Stimulated activated memory B cell treated with anti-CD40 and anti-IgM and Interleukin-4, amounts not matched to agents 10 μg/mL and 1 μg/mL and 100 μg/mL, for 72 hours (primary cell): ENCODE results near the gene ANOS1.

ENCODE experiments used
- ATAC-seq: fragments of 150-1000 bp; cut with Tn5 transposase; 2 replicates; pipeline ENCODE4 v1.10.0; 2021
- H3K27ac Mint-ChIP-seq: one replicate; pipeline ENCODE4 v1.8.0; 2022; ENCODE audit warnings: mild to moderate bottlenecking, mixed read lengths
- H3K27me3 Mint-ChIP-seq: one replicate; pipeline ENCODE4 v1.8.0; 2022; ENCODE audit warnings: mixed read lengths
- H3K36me3 Mint-ChIP-seq: one replicate; pipeline ENCODE4 v1.8.0; 2022; ENCODE audit warnings: mixed read lengths
- H3K4me1 Mint-ChIP-seq: one replicate; pipeline ENCODE4 v1.8.0; 2022; ENCODE audit warnings: mixed read lengths
- H3K4me3 Mint-ChIP-seq: one replicate; pipeline ENCODE4 v1.8.0; 2022; ENCODE audit warnings: mild to moderate bottlenecking, moderate library complexity, mixed read lengths
- H3K9me3 Mint-ChIP-seq: one replicate; pipeline ENCODE4 v1.8.0; 2022; ENCODE audit warnings: mixed read lengths

ANOS1 gene

DNA sequence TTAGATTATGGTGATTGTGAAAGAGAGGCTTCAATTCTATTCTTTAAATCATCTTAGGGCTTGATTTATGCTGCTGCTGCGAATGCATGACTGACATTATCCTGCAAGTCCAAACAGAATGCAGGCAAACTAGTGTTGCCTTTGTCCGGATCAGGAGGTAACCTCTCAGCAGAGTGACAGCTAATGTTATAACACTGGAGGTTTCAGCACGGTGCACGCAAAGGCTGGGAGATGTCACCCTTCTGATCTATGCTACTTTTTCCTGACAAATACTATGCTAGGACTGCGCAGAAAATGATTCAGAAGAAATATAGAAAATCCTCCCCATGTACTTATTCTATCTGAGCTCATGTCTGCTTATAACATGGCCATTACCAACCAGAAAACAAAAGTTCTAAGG, 48.2 kb downstream of the ANOS1 start:
- ATAC-seq: no peak
- Mint-ChIP-seq H3K36me3 (no peaks in the 10 kb centered on the region), H3K4me1 (peaks cover 6% of the 10 kb centered on the region), H3K4me3 (no peak overlapping the region), H3K27ac (no peak overlapping the region), H3K9me3 (no peaks in the 10 kb centered on the region), H3K27me3 (peaks cover 9% of the 10 kb centered on the region)

DNA sequence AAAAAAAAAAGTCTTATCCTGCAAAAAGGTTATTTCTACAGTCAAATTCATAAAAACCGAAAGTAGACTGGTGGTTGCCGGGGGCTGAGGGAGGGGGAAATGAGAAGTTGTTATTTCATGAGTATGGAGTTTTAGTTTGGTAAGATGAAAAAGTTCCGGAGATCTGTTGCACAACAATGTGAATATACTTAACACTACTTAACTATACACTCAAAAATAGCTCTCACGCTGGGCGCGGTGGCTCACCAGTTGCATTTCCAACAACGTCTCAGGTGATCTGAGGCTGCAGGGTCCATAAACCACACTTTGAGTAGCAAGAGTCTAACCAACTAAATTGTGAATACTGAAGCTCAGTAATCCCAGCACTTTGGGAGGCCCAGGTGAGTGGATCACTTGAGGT, 52.4 kb downstream of the ANOS1 start:
- Mint-ChIP-seq H3K4me3 (no peak overlapping the region), H3K27me3 (peaks cover 9% of the 10 kb centered on the region), H3K4me1 (no peaks in the 10 kb centered on the region), H3K9me3 (no peaks in the 10 kb centered on the region), H3K27ac (no peak overlapping the region), H3K36me3 (no peaks in the 10 kb centered on the region)
- ATAC-seq: no peak

DNA sequence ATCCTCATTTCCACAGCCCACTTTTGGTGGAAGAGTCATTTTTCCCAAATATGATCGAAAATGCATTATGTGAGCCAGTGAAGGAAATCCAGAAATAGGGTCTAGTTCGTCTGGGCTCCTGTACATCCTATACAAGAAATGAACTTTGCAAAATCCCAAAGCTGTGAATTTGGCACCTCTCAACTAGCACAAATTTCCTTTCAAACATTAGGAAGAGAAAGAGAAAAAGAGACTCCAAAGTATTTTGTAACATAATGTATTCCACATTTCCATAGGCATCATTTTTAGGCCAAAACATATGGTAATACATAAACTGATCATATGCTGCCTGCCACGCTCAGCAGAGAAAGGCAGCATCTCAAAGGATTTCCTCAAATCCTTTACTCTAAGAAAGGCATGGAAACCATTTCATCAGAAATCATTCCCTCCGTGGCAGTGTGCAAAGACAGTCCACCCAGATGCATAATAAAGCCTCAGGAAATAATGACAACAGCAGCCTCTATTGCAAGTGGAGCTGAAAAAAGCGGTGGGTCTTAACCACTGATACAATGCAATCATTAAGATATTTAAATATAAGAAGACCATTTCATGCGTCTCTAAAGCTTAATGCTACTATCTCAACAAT, 56.8 kb downstream of the ANOS1 start:
- no peaks in the 10 kb centered on the region for H3K27me3 Mint-ChIP-seq
- H3K27ac Mint-ChIP-seq: no peak overlapping the region
- no peaks in the 10 kb centered on the region for H3K36me3 Mint-ChIP-seq
- no peak overlapping the region for H3K4me3 Mint-ChIP-seq
- H3K4me1 Mint-ChIP-seq: no peaks in the 10 kb centered on the region
- ATAC-seq: no peak
- H3K9me3 Mint-ChIP-seq: no peaks in the 10 kb centered on the region

DNA sequence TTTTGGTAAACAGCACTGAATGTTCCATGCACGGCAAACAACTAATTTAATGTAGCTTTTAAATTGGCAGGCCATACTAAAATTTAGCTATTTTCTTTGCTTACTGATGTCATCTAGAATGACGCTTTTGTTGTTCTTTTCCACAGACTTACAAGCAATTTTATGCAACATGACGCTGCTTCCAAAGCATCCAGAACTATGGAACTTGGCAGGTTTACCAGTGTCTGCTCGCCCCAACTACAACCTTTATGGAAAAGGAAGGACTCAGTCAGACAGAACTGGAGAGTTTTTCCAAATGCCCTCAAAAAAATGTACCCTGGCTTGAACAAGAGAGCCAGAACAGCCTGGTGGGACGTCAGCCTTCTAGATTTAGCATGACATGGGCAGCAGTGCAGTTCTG, 58.7 kb downstream of the ANOS1 start:
- ATAC-seq: no peak
- Mint-ChIP-seq H3K4me3 (no peak overlapping the region), H3K27ac (no peak overlapping the region), H3K4me1 (no peaks in the 10 kb centered on the region), H3K27me3 (no peaks in the 10 kb centered on the region), H3K9me3 (no peaks in the 10 kb centered on the region), H3K36me3 (no peaks in the 10 kb centered on the region)

GRCh38 chrX:8672176-8672575, 59.8 kb downstream of the ANOS1 start:
- Mint-ChIP-seq H3K27ac (no peak overlapping the region), H3K36me3 (no peaks in the 10 kb centered on the region), H3K9me3 (no peaks in the 10 kb centered on the region), H3K27me3 (no peaks in the 10 kb centered on the region), H3K4me1 (no peaks in the 10 kb centered on the region), H3K4me3 (no peak overlapping the region)
- ATAC-seq: no peak

DNA sequence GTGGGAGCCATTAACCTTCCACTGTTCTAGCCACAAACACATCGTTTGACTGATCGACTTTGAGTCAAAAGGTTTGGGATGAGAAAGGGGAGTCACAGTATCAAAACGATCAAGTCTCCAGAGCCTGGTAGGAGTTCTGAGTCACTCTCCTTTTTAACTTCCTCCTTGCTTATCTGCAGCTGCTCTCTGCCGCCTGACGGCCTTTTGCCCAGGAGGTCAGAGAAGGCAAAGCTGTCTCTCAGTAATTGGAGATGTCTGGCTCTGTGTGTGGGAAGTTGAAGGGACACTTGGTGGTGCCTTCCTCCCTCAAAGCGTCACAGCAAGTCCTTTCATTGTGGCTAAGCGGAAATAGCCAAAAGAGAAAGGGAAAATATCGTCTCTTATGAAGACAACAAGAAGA, 63.1 kb downstream of the ANOS1 start:
- no peak overlapping the region for H3K4me3 Mint-ChIP-seq
- no peaks in the 10 kb centered on the region for H3K36me3 Mint-ChIP-seq
- H3K27ac Mint-ChIP-seq: no peak overlapping the region
- no peaks in the 10 kb centered on the region for H3K4me1 Mint-ChIP-seq
- H3K27me3 Mint-ChIP-seq: no peaks in the 10 kb centered on the region
- H3K9me3 Mint-ChIP-seq: no peaks in the 10 kb centered on the region
- no peak for ATAC-seq

GRCh38 chrX:8663325-8663724, 68.6 kb downstream of the ANOS1 start:
- no peaks in the 10 kb centered on the region for H3K36me3 Mint-ChIP-seq
- ATAC-seq: no peak
- H3K4me3 Mint-ChIP-seq: no peak overlapping the region

GRCh38 chrX:8657883-8658282, 74.1 kb downstream of the ANOS1 start:
- no peak overlapping the region for H3K27ac Mint-ChIP-seq
- no peaks in the 10 kb centered on the region for H3K36me3 Mint-ChIP-seq
- no peak for ATAC-seq
- peaks cover 3% of the 10 kb centered on the region for H3K9me3 Mint-ChIP-seq
- H3K27me3 Mint-ChIP-seq: no peaks in the 10 kb centered on the region
- no peaks in the 10 kb centered on the region for H3K4me1 Mint-ChIP-seq
- H3K4me3 Mint-ChIP-seq: no peak overlapping the region

More at GRCh38 chrX:8663325-8663724, 68.6 kb downstream of the ANOS1 start:
- H3K27me3 Mint-ChIP-seq: no peaks in the 10 kb centered on the region
- H3K4me1 Mint-ChIP-seq: no peaks in the 10 kb centered on the region
- H3K9me3 Mint-ChIP-seq: peaks cover 3% of the 10 kb centered on the region
- H3K27ac Mint-ChIP-seq: no peak overlapping the region

GRCh38 chrX:8653956-8654355, 78.0 kb downstream of the ANOS1 start:
- no peak overlapping the region for H3K27ac Mint-ChIP-seq
- no peak for ATAC-seq
- no peaks in the 10 kb centered on the region for H3K9me3 Mint-ChIP-seq
- no peaks in the 10 kb centered on the region for H3K36me3 Mint-ChIP-seq
- no peaks in the 10 kb centered on the region for H3K27me3 Mint-ChIP-seq
- H3K4me3 Mint-ChIP-seq: no peak overlapping the region
- H3K4me1 Mint-ChIP-seq: no peaks in the 10 kb centered on the region

- Mint-ChIP-seq H3K9me3 (no peaks in the 10 kb centered on the region), H3K27ac (no peak overlapping the region), H3K4me1 (no peaks in the 10 kb centered on the region), H3K27me3 (no peaks in the 10 kb centered on the region), H3K36me3 (no peaks in the 10 kb centered on the region), H3K4me3 (no peak overlapping the region)
- no peak for ATAC-seq
Measured at GRCh38 chrX:8649969-8650368, 82.0 kb downstream of the ANOS1 start.

GRCh38 chrX:8647176-8647575, 84.8 kb downstream of the ANOS1 start:
- no peak overlapping the region for H3K4me3 Mint-ChIP-seq
- H3K4me1 Mint-ChIP-seq: no peaks in the 10 kb centered on the region
- H3K9me3 Mint-ChIP-seq: no peaks in the 10 kb centered on the region
- no peaks in the 10 kb centered on the region for H3K36me3 Mint-ChIP-seq
- H3K27ac Mint-ChIP-seq: no peak overlapping the region
- no peak for ATAC-seq
- no peaks in the 10 kb centered on the region for H3K27me3 Mint-ChIP-seq

GRCh38 chrX:8639949-8640475, 91.9 kb downstream of the ANOS1 start:
- no peaks in the 10 kb centered on the region for H3K36me3 Mint-ChIP-seq
- H3K4me1 Mint-ChIP-seq: no peaks in the 10 kb centered on the region
- H3K4me3 Mint-ChIP-seq: no peak overlapping the region
- no peaks in the 10 kb centered on the region for H3K27me3 Mint-ChIP-seq
- no peaks in the 10 kb centered on the region for H3K9me3 Mint-ChIP-seq
- ATAC-seq: no peak
- no peak overlapping the region for H3K27ac Mint-ChIP-seq

DNA sequence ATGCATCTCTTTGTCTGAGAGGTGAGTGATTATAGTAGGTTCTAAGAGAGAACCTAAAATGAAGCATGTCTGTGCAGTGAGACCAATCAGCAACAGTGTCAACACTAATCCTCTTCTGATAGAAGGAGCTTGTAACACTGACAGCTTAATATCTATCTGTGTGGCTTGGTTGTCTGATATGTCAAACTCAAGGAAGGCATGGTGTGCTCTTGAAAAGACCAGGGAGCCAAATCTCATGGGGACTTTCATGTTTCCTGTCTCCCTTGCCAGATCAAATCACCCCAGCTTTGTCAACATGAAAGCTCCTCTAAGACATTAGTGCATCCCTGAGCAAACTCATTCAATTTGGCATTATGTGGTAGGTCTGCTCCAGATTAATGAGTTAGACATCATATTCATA, 95.4 kb downstream of the ANOS1 start:
- Mint-ChIP-seq H3K4me3 (no peak overlapping the region), H3K36me3 (no peaks in the 10 kb centered on the region), H3K27me3 (no peaks in the 10 kb centered on the region), H3K27ac (no peak overlapping the region), H3K9me3 (no peaks in the 10 kb centered on the region), H3K4me1 (no peaks in the 10 kb centered on the region)
- no peak for ATAC-seq

- H3K4me3 Mint-ChIP-seq: no peak overlapping the region
- no peaks in the 10 kb centered on the region for H3K27me3 Mint-ChIP-seq
- H3K9me3 Mint-ChIP-seq: peaks cover under 1% of the 10 kb centered on the region
- H3K4me1 Mint-ChIP-seq: no peaks in the 10 kb centered on the region
- H3K27ac Mint-ChIP-seq: no peak overlapping the region
- no peaks in the 10 kb centered on the region for H3K36me3 Mint-ChIP-seq
- no peak for ATAC-seq
Measured at GRCh38 chrX:8635812-8636211, 96.1 kb downstream of the ANOS1 start.

GRCh38 chrX:8632924-8633323, 99.0 kb downstream of the ANOS1 start:
- no peaks in the 10 kb centered on the region for H3K27me3 Mint-ChIP-seq

DNA sequence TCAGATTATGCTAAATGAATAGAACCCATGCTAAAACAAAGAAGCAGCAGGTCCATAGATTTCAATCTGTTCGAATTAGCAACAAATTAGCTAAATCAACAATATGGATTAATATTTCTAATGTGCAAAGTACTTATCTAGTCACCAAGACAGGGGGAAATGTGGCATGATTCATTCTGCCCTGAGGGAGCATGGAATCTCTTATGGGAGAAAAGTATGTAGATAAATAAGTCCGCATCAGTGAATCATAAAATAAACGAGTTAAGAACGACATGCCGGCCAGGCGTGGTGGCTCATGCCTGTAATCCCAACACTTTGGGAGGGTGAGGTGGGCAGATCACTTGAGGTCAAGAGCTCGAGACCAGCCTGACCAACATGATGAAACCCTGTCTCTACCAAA, 102.1 kb downstream of the ANOS1 start:
- Mint-ChIP-seq H3K4me3 (no peak overlapping the region), H3K27me3 (no peaks in the 10 kb centered on the region), H3K4me1 (no peaks in the 10 kb centered on the region), H3K9me3 (peaks cover 3% of the 10 kb centered on the region), H3K36me3 (no peaks in the 10 kb centered on the region), H3K27ac (no peak overlapping the region)
- ATAC-seq: no peak

More at GRCh38 chrX:8632924-8633323, 99.0 kb downstream of the ANOS1 start:
- H3K4me3 Mint-ChIP-seq: no peak overlapping the region
- peaks cover 3% of the 10 kb centered on the region for H3K9me3 Mint-ChIP-seq
- H3K4me1 Mint-ChIP-seq: no peaks in the 10 kb centered on the region
- H3K36me3 Mint-ChIP-seq: no peaks in the 10 kb centered on the region
- ATAC-seq: no peak
- no peak overlapping the region for H3K27ac Mint-ChIP-seq

- Mint-ChIP-seq H3K9me3 (peaks cover 5% of the 10 kb centered on the region), H3K36me3 (no peaks in the 10 kb centered on the region), H3K4me3 (no peak overlapping the region), H3K27ac (no peak overlapping the region), H3K4me1 (no peaks in the 10 kb centered on the region), H3K27me3 (no peaks in the 10 kb centered on the region)
- ATAC-seq: no peak
Measured at GRCh38 chrX:8627796-8628195, 104.1 kb downstream of the ANOS1 start.
